IPS-NIHi11 (cell line): ENCODE data around the gene TTC21B.

Source experiments
- DNase-seq: peaks from one replicate; pipeline ENCODE4 v3.0.0; 2012; ENCODE audit warnings: mixed read lengths, low spot score

The TTC21B gene

GRCh38 chr2:165835363-165835762 is 118.2 kb downstream of the TTC21B start:
- no peak for DNase-seq

DNA sequence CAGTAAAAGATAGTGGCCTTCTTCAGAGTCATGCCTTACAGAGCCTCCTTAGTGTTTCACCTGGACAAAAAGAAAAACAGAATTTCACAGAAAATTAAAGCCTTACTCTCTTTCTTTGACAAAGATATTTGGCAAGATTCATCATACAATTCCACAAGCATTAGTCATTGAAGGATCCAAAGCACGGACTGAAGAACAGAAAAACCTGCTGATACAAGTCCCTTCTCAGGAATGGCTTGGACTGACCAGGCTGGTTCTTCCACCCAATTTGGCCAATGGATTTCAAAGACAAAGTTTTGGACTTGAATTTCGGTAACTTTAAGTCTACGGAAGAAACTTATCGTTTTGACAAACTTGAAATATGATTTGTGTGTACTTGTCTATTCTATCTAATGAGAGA is 120.4 kb downstream of the TTC21B start:
- DNase-seq, result no peak

DNA sequence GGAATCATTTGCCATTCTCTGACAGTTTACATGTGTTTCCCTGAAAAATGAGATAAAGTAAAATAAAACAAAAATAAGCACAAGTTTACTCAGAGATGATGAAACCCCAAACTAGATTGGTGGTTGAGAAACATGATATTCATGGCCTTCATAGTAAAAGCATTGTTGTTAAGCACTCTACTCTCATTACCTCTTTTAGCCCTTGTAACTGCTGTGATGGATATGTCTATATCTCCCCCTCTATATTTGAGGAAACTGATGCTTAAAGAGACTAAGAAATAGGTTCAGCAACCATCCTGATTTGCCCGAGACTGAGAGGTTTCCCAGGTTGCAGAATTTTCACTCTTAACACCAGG is 125.7 kb downstream of the TTC21B start:
- DNase-seq, result no peak

DNA sequence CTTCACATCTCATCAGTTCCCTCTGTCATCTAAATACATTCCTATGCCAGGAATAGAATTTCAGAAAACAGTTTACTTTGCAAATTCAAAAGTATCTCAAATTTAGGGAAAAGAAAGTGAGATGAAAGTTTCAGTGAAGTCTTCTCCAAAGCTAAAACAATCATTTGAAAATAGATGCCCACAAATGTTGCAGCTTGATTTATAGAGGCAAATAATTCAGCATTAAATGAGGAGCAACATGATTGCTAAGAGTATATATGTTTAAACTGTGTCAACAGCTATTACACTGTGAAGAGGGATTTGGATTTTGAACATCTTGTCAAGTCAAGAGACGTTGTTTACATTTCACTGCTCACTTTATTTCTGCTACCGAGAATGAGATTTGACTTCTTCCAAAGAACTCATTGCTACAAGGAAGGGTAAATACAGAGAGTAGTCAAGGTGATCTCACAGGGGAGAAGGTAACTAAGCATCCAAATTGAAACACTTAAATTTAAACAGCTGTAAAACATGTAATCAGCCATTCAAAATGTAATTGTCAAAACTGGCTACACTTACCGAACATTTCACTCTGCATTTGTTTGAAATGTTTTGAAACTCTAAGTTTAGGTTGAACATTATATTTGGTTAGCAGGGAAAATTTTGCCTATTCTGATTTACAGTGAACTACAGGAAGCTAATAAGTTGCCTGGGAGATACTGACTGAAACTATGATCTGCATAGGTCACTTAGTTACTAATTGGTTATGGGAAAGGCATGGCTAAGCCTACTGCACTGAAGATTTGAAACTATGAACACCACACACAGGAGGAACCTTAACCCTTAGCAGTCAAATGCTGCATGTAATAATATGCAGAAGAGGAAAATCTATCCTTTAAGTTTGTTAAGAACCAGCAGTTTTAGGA is 126.3 kb downstream of the TTC21B start:
- DNase-seq, result no peak

DNA sequence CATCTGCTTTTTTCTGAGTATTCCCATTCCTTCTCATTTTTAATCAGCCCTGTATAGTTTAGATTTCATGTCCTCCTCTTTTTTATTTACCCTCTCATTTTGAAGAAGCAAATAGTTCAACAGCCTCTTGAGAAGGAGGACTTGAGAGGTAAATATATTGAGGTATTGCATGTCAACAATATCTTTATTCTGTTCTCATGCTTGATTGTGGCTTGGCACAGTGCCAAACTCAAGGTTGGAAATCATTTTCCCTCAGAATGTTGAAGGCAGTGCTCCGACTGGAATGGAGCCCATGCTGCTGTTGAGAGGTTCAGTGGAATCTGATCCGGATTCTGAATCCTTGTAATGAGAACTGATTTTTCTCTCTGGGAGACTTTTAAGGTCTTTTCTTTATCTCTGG is 128.5 kb downstream of the TTC21B start:
- no peak for DNase-seq
